HG03135 (cell line): ENCODE measurements around the gene CSNK2A2.

ENCODE experiments used
- ATAC-seq: cut with Tn5 transposase; IDR thresholded peaks from one replicate; pipeline ENCODE4 v1.9.1; 2021; ENCODE audit warnings: mild to moderate bottlenecking, moderate library complexity; ENCODE audit not compliant: unreplicated experiment

The CSNK2A2 gene

DNA sequence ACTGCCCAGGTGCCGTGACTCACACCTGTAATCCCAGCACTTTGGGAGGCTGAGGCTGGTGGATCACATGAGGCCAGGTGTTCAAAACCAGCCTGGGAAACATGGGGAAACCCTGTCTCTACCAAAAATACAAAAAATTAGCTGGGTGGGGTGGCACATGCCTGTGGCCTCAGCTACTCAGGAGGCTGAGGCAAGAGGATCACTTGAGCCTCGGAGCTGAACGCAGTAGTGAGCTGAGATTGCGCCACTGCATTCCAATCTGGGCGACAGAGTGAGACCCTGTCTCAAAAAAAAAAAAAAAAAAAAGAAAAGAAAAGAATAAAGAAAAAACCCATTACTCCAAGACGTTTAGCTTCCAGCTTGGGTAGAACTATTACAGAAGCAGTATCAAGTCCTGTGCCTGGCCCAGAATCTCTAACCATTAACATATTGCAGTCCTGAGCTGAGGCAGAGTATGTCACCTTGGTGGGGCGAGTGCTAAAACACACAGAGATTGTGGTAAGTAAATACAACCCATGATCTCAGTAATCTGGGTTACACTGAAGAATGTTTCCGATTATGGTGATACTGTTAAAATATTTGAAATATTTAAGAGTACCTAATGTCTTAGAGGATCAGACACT is 45.5 kb downstream of the CSNK2A2 start:
- no peak for ATAC-seq

DNA sequence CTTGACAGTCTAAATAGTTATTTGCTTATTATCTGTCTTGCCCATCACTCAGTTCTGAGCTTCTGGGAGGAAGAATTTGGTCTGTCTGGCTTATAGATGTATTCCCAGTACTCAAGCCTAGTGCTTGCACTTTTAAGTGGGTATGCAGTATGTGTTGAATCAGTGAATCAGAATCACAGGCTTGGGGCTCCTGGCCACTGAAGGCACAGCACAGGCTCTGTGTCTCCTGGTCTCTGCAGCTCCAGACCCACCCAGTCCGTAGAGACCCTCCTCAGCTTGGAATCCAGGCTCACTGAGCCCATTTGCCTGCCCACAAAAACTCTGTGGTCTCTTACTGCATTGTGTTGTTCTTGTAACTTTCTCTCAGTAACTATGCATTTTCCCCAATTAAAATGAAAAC is 49.4 kb downstream of the CSNK2A2 start:
- no peak for ATAC-seq

DNA sequence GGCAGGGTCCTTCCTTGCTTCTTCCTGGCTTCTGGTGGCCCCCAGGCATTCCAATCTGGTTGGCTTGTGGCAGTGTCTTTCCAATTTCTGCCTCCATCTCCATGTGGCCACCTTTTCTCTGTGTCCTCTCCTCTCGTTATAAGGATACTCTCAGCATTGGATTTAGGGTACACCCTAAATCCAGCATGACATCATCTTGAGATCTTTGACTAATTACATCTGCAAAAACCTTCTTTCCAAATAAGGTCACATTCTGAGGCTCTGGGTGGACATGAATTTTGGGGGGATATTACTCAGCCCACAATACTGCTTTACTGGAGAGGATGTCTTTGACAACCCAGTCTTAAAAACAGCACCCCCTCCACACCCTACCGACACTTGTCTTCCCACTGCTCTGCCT is 49.8 kb downstream of the CSNK2A2 start:
- no peak for ATAC-seq

DNA sequence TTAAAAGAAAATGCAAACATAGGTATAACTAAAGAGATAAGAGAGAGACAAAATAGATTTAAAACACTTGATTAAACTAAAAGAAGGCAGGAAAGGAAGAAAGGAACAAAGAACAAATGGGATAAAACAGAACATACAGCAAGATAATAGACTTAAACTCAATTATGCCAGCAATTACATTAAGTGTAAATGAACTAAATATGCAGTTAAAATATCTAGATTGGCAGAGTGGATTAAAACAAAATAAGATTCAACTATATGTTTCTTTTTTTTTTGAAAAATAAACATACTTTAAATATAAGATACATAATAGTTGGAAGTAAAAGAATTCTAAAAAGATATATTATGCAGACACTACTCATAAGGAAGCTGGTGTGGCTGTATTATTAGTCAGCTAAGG is 59.1 kb downstream of the CSNK2A2 start:
- ATAC-seq: no peak

DNA sequence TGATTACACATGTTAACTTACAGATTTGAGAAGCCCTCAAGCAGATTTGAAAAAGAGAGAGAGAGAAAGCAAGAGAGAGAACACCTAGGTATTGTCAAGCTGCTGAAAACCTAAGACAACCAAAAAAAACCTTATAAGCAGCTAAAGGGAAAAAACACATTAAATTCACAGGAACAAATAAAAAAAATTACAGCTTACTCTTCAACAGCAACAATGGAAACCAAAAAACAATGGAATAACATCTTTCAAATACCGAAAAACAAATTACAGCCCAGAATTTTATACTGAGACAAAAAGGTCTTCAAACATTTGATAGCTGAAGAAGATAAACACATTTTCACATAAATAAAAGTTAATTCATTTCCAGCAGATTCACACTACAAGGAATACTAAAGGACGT is 60.3 kb downstream of the CSNK2A2 start:
- no peak for ATAC-seq

DNA sequence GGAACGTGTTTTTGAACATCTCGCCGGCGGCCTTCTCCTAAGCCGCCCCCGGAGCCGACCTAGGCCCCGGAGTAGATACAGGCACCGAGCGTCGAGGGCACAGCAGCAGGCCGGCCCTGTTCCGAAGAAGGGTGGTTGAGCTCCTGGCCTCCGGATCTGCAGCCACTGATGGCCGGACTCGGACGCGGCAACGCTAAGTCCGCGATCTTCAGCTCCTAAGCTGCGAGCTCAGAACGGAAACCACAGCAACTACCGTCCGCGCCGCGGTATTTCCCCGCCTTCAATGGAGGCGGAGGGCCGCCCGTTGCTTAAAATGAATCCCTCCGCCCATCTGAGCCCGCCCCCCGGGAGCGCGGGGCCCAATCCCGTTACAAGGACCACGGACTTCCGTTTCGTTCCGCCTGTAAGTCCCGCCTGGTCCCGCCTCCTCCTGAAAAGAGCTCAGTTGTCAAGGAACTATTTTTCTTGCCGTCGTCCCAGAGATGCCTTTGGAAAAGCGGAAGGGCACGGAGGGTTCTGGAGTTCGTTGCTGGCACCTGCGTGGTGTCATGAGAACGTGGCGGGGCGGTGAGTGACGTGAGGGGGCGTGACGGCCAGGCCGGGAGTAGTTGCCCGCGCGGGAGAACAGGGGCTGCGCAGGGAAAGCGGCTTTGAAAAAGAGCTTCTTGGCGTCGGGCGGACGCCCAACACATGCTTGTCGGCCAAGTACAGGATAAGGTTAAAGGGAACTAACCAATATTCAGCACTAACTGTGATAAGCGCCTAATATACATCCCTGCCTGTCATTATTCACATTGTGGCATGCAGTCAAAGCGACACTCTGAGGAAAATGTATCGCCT is 68.6 kb downstream of the CSNK2A2 start, which contains the start of gene CFAP20:
TSS of gene CFAP20 (minus strand) at position 285 of the 840 bp plus-strand sequence. CDS start at position 19, 266 bp downstream.
- ATAC-seq: peak; percentile 82

DNA sequence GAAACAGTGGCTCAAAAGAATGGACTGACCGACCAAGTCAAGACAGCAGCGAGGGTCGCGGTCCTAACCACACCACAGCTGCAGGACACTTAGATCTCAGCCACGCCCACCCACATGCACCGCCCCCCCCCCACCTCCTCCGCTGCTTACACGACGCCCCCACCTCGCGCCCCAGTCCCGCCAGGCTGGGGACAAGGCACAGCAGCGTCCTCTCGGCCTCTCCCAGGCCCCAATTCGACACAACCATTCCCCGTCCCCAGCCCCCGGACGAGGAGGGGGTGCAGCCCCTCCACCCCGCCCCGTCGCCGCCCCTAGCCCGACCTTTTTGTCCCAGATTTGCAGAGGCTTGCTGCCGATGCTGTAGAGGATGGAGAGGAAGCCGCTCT is 69.2 kb downstream of the CSNK2A2 start:
- peak; percentile 24 for ATAC-seq

DNA sequence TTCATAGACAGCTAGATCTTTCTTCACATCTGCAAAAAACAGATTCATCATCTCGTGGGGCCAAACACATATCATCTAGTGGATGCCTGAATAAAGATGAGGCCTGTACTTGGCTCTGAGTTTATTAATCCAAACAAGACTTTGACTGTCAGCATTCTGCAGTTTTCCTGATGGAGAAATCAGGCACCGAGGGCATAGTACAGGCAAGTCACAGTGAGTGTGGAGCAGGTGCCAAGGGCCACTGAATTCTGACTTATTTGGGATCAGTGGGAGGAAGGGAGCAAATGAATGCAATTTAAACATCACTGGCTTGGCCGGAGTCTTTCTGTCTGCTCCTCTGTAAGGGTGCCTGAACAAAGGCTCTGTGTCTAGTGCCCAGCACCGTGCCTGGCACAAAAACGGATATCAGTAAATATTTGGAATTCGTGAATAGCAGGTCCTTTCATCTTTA is 69.7 kb downstream of the CSNK2A2 start:
- ATAC-seq: no peak

DNA sequence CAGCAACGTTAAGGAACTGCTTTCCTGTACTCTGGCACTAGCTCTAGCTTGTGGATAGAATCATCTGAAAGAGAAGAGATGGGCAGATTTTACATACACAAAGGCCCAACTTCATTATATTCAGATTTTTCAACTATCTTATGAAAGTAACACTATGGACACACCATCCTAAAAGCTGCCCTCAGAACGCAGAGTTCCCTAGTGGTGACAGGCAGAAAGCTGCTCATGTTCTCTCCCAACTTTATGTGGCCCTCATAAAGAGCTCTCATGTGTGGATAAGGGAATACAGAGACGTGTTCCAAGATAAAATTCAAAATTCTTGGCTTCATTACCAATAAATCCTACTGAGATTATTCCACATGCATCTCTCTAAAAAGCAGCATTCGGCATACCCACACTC is 70.3 kb downstream of the CSNK2A2 start:
- ATAC-seq: no peak

DNA sequence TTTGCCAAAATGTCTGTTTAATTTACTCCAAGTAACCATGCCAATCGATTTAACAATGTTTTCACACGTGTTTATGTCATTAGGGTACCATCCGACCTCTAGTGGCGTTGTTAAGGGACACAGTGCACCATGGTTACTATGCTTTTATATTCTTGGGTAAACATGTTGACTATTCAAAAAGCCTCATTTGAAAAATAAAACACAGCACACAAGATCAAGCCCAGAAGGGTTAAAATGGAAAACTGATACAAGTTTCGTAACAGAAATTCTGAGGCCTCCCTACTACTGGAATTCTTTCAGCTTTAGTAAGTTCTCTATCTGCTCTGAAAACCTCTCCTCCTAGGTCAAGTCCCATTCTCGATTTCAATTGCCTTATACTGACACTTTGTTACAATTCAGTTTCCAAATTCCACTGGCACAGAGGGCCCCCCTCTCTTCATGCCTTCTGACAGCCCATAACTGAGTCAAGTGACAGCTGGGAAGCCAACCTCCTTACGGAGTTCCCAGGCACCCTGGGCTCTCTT is 70.8 kb downstream of the CSNK2A2 start:
- ATAC-seq: no peak

DNA sequence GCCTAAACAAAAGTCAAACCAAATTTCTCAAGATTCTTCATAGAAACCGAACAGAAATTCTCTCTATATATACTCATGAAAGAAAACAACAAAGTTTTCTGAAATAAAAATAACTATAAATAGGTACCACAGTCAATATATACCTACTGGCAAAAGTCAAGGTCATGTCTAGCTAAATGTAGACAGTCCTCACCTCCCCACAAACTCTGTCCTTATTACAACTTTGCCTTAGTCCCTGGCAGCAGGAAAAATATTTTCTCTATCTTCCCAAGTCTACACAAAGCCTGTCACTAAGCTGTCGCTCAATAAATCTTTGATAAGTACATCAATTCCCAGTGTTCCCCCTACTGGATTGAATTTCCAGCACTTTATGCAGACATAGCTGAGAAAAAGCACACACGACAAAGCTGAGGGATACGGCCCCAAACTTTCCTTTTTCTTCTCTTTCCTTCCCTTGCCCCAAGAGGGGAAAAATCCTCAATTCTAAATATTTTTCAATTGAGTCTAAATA is 71.4 kb downstream of the CSNK2A2 start:
- no peak for ATAC-seq

DNA sequence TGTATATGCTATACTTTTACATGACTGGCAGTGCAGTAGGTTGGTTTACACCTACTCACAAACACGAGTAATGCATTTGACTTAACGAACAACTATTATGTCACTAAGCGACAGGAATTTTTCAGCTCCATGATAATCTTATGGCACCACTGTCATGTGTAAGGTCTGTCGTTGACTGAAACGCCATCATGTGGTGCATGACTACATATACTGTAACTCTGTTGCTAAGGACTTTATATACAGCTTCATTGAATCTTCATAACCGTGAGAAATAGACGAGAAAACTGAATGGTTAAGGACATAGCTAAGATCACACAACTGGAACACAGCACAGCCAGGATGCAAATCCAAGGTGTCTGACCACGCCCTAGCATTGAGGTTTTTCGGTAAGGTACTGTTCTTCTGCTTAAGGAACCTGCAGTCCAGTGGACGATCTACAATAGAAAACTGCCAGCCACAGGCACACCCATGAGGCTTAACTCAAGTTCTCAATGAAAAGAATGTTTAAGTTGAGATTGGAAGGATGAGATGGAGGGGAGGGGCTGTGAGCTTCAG is 72.0 kb downstream of the CSNK2A2 start:
- no peak for ATAC-seq

DNA sequence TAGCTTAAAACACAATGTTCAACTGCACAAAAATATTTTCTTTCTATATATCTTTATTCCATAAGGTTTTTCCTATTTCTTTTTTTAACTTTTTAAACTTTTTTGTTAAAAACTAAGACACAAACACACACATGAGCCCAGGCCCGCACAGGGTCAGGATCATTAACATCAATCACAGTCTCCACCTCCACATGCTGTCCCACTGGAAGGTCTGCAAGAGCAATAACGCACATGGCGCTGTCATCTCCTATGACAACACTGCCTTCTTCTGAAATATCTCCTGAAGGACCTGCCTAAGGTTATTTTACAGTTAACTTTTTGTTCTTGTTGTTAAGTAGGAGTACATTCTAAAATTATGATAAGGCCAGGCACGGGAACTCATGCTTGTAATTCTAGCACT is 72.9 kb downstream of the CSNK2A2 start:
- ATAC-seq: no peak

DNA sequence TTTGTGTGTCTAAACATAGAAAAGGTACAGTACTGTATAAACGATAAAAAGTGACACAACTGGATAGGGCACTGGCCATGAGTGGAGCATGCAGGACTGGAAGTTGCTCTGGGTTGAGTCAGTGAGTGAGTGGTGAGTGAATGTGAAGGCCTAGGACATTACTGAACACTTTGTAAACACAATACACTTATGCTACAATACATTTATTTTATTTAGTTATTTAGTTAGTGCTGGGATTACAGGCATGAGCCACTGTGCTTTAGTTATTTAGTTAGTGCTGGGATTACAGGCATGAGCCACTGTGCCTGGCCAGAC is 73.3 kb downstream of the CSNK2A2 start:
- ATAC-seq: no peak

DNA sequence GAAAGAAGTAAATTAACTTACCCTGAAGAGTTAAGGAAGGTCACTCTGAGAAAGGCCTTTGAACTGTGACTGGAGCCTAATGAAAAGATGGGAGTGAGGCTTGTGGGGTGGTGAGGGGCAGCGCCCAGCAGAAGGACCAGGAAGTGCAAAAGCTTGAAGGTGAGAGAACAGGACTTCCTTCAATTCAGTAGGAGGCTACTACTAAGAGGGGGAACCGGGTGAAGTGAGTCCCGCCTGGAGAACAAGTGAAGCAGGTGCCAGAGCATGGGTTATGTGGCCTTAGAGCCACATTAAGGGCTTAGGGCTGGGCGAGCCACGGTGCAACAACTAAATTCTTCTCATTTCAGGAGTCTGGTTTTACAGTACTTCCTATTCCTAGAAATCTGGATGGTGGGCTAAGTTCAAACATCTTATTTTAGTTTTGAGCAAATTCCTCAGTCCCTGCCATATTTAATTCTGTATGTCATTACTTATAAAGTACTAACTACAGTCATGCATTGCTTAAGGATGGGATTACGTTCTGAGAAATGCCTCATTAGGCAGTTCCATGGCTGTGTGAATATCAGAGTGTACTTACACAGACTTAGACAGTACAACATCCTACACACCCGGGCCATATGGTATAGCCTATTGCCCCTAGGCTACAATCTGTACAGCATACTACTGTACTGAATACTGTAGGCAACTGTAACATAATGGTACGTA is 73.9 kb downstream of the CSNK2A2 start:
- no peak for ATAC-seq

DNA sequence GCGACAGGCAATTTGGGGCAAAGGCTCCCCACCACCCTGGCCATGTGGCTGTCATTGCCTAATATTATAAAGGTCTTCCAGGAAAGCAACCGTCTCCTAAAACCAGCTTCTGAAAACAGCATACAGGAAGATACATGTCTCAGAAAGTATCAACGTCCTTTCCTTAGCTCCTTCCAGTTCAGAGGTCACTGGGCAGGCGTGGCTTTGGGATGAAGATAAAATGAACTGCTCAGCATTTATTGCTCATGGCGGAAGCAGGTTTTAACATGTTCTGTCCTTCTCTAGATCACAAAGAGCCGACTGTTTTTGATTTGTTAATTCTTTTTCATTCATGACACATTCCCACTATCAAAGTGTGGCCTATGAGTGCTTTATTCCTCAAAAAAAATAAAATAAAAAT is 76.8 kb downstream of the CSNK2A2 start:
- no peak for ATAC-seq

DNA sequence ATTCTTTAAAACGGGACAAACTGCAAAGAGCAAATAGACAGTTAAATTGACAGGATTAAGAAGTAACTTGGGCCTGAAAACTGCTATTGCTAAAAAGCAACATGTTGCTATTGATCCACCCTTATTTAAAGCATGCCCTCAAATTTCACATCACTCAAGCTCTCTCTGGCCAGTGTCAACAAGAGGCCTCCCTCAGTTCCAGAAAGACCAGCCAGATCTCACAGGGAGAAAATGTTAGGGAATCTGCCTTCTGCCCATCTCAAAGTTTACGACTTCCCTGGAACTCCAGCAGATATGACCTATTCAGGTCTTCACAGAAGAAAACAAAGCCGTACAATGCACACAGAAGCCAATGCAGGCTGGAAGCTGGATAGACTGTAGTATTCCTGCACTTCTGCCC is 77.7 kb downstream of the CSNK2A2 start:
- ATAC-seq: no peak

DNA sequence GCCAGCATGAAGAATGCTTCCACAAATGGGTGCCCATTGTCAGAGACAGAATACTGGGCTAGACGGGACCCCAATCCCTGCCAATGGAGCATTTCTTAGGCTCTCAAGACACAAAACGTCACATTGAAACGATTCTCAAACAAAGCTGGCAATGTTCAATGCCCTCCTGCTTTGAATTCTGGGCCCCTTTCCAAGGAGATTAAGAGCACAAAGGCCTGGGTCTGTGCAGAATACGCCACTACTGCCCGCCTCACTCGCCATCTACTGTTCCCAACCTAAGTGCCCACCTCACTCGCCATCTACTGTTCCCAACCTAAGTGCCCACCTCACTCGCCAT is 78.4 kb downstream of the CSNK2A2 start:
- no peak for ATAC-seq

DNA sequence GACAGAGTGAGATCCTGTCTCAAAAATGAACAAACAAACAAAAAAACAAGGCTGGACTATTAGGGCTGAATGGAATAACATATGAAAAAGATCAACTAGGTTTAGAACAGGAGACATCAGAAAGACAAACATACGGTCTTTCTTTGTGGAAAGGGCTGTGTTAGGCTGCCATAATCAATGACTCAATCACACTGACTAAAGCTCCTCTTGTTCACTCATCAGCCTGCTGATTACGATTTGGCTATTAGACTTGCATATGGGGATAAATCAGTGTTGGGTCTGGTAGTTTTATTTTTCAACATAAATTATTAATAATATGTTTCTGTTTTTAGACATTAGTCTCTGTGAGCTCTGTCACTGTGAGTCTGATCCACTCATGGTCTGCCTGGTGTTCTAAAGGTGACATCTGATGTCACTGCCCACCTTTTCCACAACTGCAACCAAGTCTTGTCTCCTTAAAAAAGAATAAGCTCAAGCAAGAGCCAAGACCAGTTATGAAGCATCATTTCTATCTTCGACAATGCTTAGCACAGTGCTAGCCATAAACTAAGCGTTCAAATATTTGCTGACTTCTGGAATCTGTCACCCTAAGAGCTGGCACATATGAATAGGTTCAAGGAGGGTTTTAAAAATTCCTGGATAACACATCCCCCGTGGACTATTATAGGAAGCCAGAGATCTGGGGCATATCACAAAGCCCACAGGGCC is 79.0 kb downstream of the CSNK2A2 start:
- ATAC-seq: no peak

DNA sequence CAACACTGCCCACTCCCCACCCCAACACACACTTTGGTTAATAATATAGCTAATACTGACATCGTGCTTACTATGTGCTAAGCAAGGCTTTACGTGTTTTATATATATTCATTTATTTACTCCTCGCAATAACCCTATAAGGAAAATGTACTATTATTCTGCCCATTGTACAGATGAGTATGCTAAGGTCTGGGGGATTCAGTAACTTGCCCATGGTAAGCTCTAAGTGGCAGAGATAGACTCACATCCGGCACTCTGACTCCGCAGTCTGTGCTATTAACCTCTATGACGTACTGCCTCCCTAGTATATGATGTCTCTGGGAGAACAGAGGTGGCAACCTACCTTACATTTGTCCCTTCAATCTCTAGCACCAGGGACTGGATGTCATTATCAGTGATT is 81.4 kb downstream of the CSNK2A2 start:
- ATAC-seq: no peak

DNA sequence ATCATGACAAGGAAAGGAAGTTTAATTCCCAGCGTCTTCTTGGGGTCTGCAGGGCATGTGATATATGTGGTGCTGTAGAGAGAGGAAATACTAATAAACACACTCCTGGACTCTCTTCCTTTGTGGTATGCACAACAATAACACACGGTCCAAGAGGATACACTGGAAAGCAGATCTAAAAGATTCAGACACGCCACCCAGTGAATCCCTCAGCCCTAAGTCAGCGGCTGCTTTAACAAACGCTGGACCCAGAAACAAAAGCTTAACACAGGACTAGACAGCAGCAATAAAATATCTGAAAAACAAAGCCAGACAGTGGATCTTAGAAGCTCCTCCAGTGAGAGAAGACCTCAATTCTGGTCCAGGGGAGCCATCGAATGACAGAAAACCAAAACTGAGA is 81.8 kb downstream of the CSNK2A2 start:
- ATAC-seq: no peak
